ENCODE data around the gene RAD1.
"Not testable (repeated sequence)": the region's sequence is repeated elsewhere in the genome, so short reads cannot be mapped to it uniquely, and the experiment has no call there.

RAD1 gene

GRCh38 chr5:34924462-34924765, 9.1 kb upstream of the RAD1 start:
- no peak for DNase-seq (ENCODE audit: extremely low read depth, insufficient read length)
- Histone ChIP-seq H3K27me3 (replicated peaks; ENCODE audit: control insufficient read depth, insufficient read depth, low read length) (no peaks in the 10 kb centered on the region), H3K4me3 (replicated peaks; ENCODE audit: low read depth, low read length) (no peak overlapping the region), H3K36me3 (ENCODE audit: control insufficient read depth, insufficient read depth, low read length) (no peaks in the 10 kb centered on the region; the same call in none of the 2 replicates)
- TF ChIP-seq CTCF (IDR thresholded peaks at IDR 0.05; ENCODE audit: insufficient read depth, low read length, poor library complexity, severe bottlenecking) = no peak

GRCh38 chr5:34923694-34924461, 8.6 kb upstream of the RAD1 start:
- H3K36me3 ChIP-seq (ENCODE audit: control insufficient read depth, insufficient read depth, low read length) = no peaks in the 10 kb centered on the region; the same call in none of the 2 replicates
- H3K27me3 ChIP-seq (replicated peaks; ENCODE audit: control insufficient read depth, insufficient read depth, low read length) = no peaks in the 10 kb centered on the region
- no peak overlapping the region for H3K4me3 ChIP-seq (replicated peaks; ENCODE audit: low read depth, low read length)
- TF ChIP-seq CTCF (IDR thresholded peaks at IDR 0.05; ENCODE audit: insufficient read depth, low read length, poor library complexity, severe bottlenecking) = no peak
- DNase-seq (ENCODE audit: extremely low read depth, insufficient read length) = no peak

GRCh38 chr5:34923256-34923655, 8.0 kb upstream of the RAD1 start:
- H3K27me3 ChIP-seq (replicated peaks; ENCODE audit: control insufficient read depth, insufficient read depth, low read length); H3K4me3 ChIP-seq (replicated peaks; ENCODE audit: low read depth, low read length); H3K36me3 ChIP-seq (ENCODE audit: control insufficient read depth, insufficient read depth, low read length); DNase-seq (ENCODE audit: extremely low read depth, insufficient read length): not testable (repeated sequence)

- Histone ChIP-seq H3K27me3 (replicated peaks; ENCODE audit: control insufficient read depth, insufficient read depth, low read length) (no peaks in the 10 kb centered on the region), H3K36me3 (ENCODE audit: control insufficient read depth, insufficient read depth, low read length) (no peaks in the 10 kb centered on the region; the same call in none of the 2 replicates), H3K4me3 (replicated peaks; ENCODE audit: low read depth, low read length) (no peak overlapping the region)
- peak; percentile 25 for TF ChIP-seq CTCF (IDR thresholded peaks at IDR 0.05; ENCODE audit: insufficient read depth, low read length, poor library complexity, severe bottlenecking)
- DNase-seq (ENCODE audit: extremely low read depth, insufficient read length) = no peak
Measured at GRCh38 chr5:34919077-34919476, 3.8 kb upstream of the RAD1 start.

- Histone ChIP-seq H3K4me3 (replicated peaks; ENCODE audit: low read depth, low read length) (no peak overlapping the region; the same call in 1 of the 2 replicates), H3K27me3 (replicated peaks; ENCODE audit: control insufficient read depth, insufficient read depth, low read length) (no peaks in the 10 kb centered on the region)
Measured at GRCh38 chr5:34918025-34918424, 2.7 kb upstream of the RAD1 start.

GRCh38 chr5:34916518-34916917, 1.2 kb upstream of the RAD1 start:
- no peak for TF ChIP-seq CTCF (IDR thresholded peaks at IDR 0.05; ENCODE audit: insufficient read depth, low read length, poor library complexity, severe bottlenecking)
- Histone ChIP-seq H3K27me3 (replicated peaks; ENCODE audit: control insufficient read depth, insufficient read depth, low read length) (no peaks in the 10 kb centered on the region), H3K36me3 (ENCODE audit: control insufficient read depth, insufficient read depth, low read length) (peaks cover 1% of the 10 kb centered on the region), H3K4me3 (replicated peaks; ENCODE audit: low read depth, low read length) (peak overlapping the region; percentile 95)
- DNase-seq (ENCODE audit: extremely low read depth, insufficient read length) = no peak

More at GRCh38 chr5:34918025-34918424, 2.7 kb upstream of the RAD1 start:
- no peak for TF ChIP-seq CTCF (IDR thresholded peaks at IDR 0.05; ENCODE audit: insufficient read depth, low read length, poor library complexity, severe bottlenecking)
- no peaks in the 10 kb centered on the region; the same call in 1 of the 2 replicates for H3K36me3 ChIP-seq (ENCODE audit: control insufficient read depth, insufficient read depth, low read length)
- no peak for DNase-seq (ENCODE audit: extremely low read depth, insufficient read length)
